HG03469 (cell line): ENCODE data around the gene SECISBP2.
A peak's percentile ranks its signal among the peaks of the same experiment; 100 is the strongest.
"Not testable (repeated sequence)": the region's sequence is repeated elsewhere in the genome, so short reads cannot be mapped to it uniquely, and the experiment has no call there.

Experiments used
- ATAC-seq: cut with Tn5 transposase; IDR thresholded peaks from one replicate; pipeline ENCODE4 v1.9.1; 2021; ENCODE audit warnings: mild to moderate bottlenecking, moderate library complexity, moderate number of reproducible peaks; ENCODE audit not compliant: unreplicated experiment

The SECISBP2 gene, protein sequence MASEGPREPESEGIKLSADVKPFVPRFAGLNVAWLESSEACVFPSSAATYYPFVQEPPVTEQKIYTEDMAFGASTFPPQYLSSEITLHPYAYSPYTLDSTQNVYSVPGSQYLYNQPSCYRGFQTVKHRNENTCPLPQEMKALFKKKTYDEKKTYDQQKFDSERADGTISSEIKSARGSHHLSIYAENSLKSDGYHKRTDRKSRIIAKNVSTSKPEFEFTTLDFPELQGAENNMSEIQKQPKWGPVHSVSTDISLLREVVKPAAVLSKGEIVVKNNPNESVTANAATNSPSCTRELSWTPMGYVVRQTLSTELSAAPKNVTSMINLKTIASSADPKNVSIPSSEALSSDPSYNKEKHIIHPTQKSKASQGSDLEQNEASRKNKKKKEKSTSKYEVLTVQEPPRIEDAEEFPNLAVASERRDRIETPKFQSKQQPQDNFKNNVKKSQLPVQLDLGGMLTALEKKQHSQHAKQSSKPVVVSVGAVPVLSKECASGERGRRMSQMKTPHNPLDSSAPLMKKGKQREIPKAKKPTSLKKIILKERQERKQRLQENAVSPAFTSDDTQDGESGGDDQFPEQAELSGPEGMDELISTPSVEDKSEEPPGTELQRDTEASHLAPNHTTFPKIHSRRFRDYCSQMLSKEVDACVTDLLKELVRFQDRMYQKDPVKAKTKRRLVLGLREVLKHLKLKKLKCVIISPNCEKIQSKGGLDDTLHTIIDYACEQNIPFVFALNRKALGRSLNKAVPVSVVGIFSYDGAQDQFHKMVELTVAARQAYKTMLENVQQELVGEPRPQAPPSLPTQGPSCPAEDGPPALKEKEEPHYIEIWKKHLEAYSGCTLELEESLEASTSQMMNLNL

DNA sequence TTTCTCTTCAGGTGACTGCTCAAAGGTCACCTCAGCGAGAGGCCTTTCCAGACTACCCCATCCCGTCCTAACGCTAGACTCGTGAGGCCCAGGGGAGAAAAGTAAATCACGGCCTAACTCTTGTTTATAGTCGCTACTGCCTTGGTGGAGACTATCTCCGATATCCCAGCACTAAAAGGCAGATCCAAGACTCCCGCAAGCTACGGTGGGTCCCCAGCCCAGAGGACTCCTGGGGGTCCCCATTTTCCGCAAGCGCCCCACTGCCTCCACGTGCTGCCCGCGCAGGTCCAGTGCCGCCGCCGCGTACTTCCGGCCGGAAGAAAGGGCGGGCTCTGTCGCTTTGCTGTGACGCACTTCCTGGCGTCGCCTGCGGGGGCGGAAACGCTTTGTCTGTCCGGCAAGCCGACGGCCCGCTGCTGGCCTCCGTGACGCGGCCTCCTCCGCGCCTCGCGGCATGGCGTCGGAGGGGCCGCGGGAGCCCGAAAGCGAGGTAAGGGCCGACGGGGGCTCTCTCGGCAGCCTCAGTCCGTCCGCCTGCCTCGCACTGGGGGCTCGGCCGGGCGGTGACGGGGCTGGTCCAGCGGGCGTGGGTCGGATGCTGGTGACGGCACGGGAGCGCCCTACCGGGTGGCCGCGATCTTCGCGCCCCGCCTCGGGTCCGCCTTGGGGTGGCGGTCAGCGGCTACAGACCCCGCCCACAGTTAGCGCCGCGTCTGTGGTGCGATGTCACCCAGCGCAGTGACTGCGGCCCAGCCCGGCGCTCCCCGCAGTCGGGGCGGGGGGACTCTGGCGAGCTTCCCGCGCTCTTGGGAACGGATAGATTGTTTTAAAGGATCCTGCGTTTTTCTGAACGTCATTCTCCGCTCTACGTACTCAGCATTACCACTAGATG, at the start of gene SECISBP2:
Gene SECISBP2, plus strand, starts transcription at position 378 of the 892 bp plus-strand sequence. Its CDS starts 77 bp downstream, at position 455.
- peak; percentile 74 for ATAC-seq

DNA sequence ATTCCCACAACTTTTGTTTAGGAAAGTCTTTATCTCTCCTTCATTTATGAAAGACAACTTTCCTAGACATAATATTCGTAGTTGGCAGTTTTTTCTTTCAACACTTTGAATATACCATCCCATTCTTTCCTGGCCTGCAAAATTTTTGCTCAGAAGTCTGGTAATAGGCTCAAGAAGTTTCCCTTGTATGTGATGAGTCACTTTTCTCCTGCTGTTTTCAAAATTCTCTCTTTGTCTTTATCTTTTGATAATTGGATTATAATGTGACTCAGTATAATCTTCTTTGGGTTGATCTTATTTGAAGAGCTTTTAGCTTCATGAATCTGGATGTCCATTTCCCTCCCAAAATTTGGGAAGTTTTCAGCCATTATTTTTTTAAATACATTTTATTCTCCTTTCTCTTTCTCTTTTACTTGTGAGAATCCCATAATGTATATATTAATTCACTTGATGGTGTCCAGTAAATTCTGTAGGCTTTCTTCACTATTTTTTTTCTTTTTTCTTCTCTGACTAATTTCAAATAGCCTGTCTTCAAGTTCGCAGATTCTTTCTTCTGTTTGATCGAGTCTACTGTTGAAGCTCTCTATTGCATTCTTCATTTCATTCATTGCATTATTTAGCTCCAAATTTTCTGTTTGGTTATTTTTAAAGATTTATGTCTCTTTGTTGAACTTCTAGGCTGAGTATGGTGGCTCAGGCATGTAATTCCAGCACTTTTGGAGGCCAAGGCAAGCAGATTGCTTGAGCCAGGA, 44.6 kb upstream of the SECISBP2 start:
- ATAC-seq, result no peak

DNA sequence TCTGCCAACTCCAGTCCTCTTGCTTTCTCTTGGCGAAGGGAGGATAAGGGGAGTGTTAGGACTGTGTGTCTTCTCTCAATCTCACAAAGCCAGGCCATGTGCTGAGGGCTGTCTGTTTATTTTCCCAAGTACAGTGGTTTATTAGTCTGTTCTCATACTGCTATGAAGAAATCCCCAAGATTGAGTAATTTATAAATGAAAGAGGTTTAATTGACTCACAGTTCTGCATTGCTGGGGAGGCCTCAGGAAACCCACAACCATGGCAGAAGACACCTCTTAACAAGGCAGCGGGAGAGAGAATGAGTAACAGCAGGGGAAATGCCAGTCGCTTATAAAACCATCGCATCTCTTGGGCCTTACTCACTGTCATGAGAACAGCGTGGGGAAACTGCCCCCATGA, 43.5 kb upstream of the SECISBP2 start:
- no peak for ATAC-seq

DNA sequence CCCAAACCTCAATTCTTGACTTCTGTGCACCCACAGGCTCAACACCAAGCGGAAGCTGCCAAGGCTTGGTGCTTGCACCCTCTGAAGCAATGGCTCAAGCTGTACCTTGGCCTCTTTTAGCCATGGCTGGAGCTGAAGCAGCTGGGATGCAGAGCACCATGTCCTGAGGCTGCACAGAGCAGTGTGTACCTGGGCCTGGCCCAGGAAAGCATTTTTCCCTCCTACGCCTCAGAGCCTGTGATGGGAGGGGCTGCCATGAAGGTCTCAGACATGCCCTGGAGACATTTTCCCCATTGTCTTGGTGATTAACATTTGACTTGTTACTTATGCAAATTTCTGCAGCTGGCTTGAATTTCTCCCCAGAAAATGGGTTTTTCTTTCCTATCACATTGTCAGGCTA, 42.3 kb upstream of the SECISBP2 start:
- not testable (repeated sequence) for ATAC-seq

DNA sequence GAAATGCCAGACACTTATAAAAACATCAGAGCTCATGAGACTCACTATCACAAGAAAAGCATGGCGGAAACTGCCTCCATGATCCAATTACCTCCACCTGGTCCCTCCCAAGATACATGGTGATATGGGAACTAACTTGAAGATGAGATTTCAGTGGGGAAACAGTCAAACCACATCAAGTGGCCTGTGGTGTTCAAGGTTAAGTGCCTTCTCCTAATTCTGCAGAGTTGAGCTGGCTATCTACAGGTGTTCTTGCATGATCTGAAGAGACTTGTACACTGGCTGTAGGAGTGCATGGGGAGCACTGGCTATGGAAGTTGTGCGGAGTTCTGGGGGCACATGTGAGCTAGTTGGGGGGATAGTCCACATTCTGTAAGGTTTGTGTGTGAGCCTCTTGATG, 41.3 kb upstream of the SECISBP2 start:
- ATAC-seq, result no peak

DNA sequence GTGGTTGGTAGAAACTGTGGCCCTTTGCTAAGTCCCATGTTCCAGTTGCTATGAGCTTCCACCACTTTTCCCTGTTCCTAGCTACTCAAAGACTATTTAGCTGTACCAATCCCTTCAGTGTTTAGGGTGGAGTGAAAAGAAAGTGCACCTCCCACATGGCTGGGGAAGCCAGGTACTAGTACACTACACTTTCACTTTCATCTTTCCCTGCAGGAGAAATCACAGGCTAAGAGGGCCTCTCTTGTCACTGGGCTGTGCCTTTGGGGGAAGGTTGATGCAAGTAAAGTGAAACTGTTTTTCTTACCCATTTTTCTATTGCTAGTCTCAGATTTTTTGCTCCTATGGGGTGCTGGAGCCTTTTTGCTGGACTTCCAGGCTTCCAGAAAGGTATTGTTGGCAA, 40.8 kb upstream of the SECISBP2 start:
- ATAC-seq, result peak; percentile 52

DNA sequence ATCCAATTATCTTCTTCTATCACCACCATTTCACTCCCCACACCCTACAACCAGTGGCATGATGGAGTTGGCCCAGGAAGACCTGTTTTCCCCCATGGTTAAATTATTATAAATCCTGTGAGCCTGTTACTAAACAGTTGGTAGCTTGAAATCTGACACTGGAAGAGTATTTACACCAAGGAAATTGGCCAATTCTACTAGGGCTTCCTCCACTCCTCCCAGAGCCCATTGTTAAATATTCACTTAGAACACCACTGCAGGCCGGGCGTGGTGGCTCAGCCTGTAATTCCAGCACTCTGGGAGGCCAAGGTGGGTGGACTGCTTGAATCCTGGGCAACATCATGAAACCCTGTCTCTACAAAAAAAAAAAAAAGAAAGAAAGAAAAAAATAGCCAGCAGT, 39.7 kb upstream of the SECISBP2 start:
- ATAC-seq, result no peak

DNA sequence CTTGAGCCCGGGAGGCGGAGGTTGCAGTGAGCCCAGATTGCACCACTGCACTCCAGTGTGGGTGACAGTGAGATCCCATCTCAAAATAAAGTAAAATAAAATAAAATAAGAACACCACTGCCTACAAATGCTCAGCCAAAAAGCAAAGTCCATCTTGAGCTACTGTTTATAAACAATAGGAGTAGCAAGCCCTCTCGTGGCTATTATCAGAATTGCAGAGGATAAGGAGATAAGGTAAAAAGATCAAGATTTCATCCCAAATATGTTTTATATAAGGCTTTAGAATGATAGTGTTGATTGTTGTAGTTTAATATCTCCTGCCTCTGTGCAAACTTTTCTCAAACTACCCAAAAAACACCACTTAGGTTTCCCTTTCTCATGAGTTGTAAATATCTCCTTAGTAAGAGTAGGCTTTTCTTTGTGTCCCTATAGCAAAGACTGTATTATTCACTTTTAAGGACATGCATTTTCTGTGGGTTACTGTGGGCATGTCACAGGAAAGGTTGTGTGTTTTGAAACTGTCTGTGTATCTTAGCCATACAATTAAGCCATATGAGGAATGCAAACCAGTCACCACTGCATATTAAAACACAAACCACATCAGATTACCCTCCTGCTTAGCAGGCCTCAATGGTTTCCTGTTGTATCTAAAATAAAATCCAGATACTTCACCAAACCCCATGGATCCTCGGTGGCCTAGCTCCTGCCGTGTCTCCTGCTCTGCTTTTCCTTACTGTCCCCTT, 39.1 kb upstream of the SECISBP2 start:
- no peak for ATAC-seq

DNA sequence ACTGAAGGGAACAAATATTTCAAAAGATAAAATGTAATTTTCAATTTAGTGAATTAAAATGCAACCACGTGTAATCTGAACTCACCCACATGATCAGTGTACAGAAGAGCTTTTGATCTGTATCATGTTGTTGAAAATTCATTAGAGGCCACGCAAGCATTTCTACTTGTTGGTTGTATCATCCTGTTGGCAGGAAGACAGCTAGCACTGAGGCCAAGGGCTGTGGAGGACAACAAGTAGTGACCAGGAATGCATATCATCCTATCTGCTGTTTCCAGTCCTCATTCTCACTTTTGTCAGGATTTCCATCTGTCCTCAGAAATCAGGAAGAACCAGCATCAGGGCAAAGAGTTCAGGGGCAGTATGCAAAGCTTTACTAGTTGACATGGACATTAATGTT, 37.2 kb upstream of the SECISBP2 start:
- no peak for ATAC-seq

DNA sequence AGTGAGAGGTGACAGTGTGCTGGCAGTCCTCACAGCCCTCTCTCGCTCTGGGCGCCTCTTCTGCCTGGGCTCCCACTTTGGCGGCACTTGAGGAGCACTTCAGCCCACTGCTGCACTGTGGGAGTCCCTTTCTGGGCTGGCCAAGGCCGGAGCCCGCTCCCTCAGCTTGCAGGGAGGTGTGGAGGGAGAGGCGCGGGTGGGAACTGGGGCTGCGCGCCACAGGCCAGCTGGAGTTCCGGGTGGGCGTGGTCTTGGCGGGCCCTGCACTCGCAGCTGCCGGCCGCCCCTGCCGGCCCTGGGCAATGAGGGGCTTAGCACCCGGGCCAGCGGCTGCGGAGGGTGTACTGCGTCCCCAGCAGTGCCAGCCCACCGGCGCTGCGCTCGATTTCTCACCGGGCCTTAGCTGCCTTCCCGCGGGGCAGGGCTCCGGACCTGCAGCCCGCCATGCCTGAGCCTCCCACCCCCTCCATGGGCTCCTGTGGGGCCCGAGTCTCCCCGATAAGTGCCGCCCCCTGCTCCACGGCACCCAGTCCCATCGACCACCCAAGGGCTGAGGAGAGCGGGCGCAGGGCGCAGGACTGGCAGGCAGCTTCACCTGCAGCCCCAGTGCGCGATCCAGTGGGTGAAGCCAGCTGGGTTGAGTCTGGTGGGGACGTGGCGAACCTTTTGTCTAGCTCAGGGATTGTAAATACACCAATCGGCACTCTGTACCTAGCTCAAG, 35.9 kb upstream of the SECISBP2 start:
- not testable (repeated sequence) for ATAC-seq

DNA sequence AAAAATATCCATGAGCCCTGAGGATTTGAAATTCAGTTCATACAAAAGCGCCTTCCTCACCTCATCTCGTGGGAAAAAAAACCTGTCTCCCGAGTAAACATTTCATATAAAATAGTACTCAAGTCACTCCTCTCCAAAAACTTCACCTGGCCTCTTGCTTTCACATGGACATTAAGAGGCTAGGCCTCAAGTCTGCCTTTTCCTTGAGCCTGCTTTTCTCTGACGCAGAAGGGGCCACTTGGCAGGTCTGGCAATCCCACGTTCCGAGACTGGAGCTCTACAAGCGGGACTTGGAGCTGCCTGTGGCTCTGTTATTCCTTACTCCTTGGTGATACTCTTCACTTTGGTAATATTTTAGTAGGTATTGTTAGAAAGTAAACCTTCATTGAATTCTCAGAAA, 34.2 kb upstream of the SECISBP2 start:
- ATAC-seq, result no peak

DNA sequence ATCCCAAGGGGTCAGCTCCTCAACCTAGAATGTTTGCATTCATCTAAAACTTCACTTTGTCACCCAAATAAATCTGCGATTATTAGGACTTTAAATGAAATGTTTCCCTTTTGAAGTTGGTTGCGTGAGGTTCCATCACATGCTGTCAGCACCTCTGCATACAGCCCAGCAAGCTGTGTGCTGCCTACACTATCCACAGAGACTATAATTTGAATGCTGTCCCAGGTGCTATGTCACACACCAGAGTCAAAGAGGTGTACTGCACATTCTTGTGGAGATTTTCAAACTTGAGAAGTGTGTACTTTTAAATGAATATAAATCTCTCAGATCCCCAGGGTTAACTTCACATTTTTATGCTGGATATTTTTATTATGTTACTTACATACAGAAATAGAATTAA, 26.6 kb upstream of the SECISBP2 start:
- no peak for ATAC-seq

DNA sequence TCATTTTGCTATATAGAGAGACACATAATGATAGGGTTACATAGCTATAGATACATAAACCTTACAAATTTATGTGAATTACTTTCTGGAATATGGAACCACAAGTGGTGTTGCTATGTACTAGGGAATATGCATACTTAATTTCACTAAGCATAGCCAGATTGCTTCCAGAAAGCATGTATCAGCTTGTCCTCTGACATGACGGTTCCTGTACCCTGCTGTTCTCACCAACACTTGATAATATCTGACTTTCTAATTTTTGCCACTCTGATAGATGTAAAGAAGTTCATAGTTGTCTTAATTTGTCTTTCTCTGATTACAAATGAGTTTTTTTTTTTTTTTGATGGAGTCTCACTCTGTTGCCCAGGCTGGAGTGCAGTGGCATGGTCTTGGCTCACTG, 25.3 kb upstream of the SECISBP2 start:
- ATAC-seq, result no peak

DNA sequence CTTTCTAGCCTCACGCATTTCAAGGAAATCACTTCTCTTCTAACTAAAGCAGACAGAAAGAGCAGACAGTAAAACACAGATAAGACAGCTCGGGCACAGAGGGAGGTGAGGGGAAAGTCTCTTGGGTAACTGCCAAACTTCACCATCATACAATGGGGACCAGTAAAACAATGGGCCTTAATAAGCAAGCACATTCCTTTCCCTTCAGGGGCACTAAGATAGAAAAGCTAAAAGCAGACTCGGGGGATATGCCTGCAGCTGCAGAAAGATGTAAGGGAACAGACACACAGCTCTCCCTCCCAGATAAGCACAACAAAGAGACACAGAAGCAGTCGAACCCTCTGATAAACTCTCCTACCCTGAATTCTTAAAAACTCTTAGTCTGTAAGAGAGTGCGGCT, 22.9 kb upstream of the SECISBP2 start:
- no peak for ATAC-seq

DNA sequence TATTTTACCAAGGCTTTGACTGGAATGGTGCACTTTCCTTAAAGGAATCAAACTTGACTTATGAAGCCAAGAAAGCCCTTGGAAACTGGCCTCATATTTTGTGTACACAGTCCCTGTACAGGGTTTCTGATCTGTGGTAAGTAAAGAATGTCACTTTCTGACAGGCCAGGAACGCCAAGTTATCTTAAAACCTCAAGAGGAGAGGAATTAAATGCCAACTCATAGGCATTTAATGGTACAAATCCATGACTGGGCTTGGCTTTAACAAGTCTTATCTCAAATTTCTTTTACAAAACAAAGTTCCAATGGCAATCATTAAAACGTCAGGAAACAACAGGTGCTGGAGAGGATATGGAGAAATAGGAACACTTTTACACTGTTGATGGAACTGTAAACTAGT, 16.3 kb upstream of the SECISBP2 start:
- ATAC-seq, result not testable (repeated sequence)

DNA sequence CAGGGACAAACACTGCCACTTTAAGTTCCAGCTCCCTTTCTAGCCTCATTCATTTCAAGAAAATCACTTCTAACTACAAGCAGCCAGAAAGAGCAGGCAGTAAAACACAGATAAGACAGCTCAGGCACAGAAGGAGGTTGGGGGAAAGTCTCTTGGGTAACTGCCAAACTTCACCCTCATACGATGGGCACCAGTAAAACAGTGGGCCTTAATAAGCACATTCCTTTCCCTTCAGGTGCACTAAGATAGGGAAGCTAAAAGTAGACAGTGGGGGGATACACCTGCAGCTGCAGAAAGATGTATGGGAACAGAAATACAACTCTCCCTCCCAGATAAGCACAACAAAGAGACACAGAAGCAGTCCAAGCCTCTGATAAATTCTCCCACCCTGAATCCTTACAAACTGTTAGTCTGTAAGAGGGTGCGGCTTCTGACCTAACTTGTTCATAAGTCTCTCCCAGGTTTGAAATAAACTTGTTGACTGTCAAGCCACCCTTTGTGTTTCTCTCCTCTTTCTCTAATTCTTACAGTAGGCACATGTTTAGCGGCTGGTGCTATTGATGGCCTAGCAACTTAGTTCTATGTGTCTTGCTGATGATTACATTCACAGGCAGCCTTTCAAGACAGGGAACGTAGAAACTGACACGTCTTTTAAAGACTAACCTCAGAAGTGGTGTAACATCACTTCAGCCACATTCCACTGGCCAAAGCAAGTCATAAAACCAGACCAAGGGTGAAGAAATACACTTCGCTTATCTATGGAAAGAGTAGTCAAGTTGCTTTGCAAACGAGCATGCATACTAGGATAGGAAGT, 14.1 kb upstream of the SECISBP2 start:
- peak; percentile 4 for ATAC-seq

DNA sequence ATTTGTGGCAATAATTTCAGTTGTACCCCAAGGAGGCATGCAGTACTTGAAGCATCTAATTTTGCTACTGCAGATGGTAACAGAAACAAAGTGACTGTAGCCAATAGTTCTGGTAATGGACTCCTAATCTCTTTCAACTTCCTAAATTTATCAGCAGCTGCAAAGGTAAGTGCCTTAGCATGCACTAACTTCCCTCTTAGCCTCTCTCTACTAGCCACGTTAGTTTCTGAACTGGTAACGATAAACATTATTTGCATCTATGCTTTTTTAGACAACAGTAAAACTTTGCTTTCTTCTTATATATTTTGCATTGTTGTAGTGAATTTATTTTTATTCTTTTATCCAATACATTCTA, 13.5 kb upstream of the SECISBP2 start:
- peak; percentile 44 for ATAC-seq

DNA sequence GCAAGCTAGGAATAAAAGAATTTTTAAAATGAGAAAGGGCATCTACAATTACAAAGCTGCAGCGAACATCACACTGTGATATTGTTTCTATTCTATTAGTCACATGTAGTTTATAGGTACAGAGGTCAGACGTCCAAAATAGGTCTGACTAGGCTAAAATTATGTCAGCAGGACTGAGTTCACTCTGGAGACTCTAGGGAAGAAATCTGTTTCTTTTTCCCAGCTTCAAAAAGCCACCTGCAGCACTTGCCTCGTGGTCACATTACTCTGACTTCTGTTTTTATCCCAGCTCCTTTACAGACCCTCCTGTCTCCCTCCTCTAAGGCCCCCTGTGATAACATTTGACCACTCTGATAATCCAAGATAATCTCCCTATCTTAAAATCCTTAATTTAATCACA, 12.4 kb upstream of the SECISBP2 start:
- ATAC-seq, result no peak
